Measurements from ENCODE around the gene BCAS2.

GRCh38 chr1:114547076-114547475 is 34.3 kb downstream of the BCAS2 start:
- no peak for TF ChIP-seq CTCF (conservative IDR thresholded peaks at IDR 0.05; ENCODE audit: low read depth in 2 of 2)
- no peak for TF ChIP-seq POLR2AphosphoS5 (IDR thresholded peaks at IDR 0.05; ENCODE audit: low read depth)
- no peak for TF ChIP-seq EZH2 (IDR thresholded peaks at IDR 0.05; ENCODE audit: low read depth, unreplicated experiment)
- no peak for TF ChIP-seq STAT1 (IDR thresholded peaks at IDR 0.05; ENCODE audit: unreplicated experiment)
- TF ChIP-seq JUNB (IDR thresholded peaks at IDR 0.05; ENCODE audit: unreplicated experiment) = no peak
- no peak for TF ChIP-seq REST (IDR thresholded peaks at IDR 0.05; ENCODE audit: unreplicated experiment)
- TF ChIP-seq CREB1 (CRISPR knock-in tag; IDR thresholded peaks at IDR 0.05; ENCODE audit: low read depth) = no peak
- no peak for TF ChIP-seq NANOG (IDR thresholded peaks at IDR 0.05; ENCODE audit: borderline replicate concordance)

Data from GM23338 (cell line).